AG04450 (cell line): ENCODE results near the gene NFYA. TPM values are rescaled to one million over a fixed set of nuclear protein-coding genes. Genes with fewer than 3 reads are reported as not detected.

Experiments used
- CTCF ChIA-PET: fragments of 300-600, 350-600 bp; formaldehyde crosslinking; extraction: SDS; loops from one replicate; lab custom pipeline; 2022; ENCODE audit warnings: antibody characterized with exemption, inconsistent platforms; lab: Charles Lee
- POLR2A ChIA-PET: fragments of 350-600 bp; formaldehyde crosslinking; extraction: SDS; loops from one replicate; lab custom pipeline; 2021; ENCODE audit warnings: antibody characterized with exemption, inconsistent platforms; lab: Yijun Ruan, JAX
- DNase-seq: peaks from one replicate; pipeline ENCODE4 v3.0.0-alpha.2; 2011; ENCODE audit warnings: low read depth, low spot score
- H3K27ac ChIP-seq: one replicate; pipeline ENCODE4 v1.5.1; 2012; ENCODE audit warnings: low read depth, low read length, control low read depth
- H3K27me3 ChIP-seq: one replicate; pipeline ENCODE4 v1.6.0; 2012; ENCODE audit warnings: low read length; ENCODE audit not compliant: control insufficient read depth, insufficient read depth
- H3K4me3 ChIP-seq: 2 replicates; pipeline ENCODE4 v1.5.1; 2011; ENCODE audit warnings: mild to moderate bottlenecking, low read depth, low read length, control low read depth
- H3K9me3 ChIP-seq: 2 replicates; pipeline ENCODE4 v1.5.1; 2012; ENCODE audit warnings: low read length; ENCODE audit not compliant: control insufficient read depth, insufficient read depth
- polyA plus RNA-seq: library from polyadenylated mRNA; depleted of rRNA; stranded (reverse); fragments of >200 nt; gene quantifications from 2 replicates; pipeline ENCODE4 v1.2.3, GENCODE V29; 2011
- TF ChIP-seq, protein P1 (sequence below): IDR thresholded peaks from 2 replicates; pipeline ENCODE4 v1.5.1; 2011; ENCODE audit warnings: low read depth, low read length, control low read depth, inconsistent platforms

The NFYA gene
- polyA plus RNA-seq, 1 experiment, result 10.1 TPM

DNA sequence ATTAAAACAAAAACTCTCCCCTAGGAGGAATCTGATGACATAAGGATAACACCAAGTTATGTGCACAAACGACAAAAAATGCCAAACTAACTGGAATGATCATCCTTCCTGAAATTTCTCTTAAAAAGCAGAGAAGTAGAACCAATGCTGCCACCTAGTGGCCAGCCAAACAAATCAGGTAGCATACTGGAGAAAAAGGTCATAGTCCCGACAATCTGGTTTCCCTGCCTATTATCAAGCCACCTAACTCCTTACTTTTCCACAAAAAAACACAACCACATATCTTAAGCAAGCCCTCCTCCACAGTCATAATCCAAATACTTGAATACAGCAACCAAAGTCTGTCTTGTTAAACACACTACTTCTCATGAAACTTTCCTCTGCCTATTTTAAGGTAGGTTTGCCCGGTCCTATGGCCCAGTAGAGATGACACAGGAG is 5.9 kb upstream of the NFYA start:
- TF ChIP-seq, protein P1, sequence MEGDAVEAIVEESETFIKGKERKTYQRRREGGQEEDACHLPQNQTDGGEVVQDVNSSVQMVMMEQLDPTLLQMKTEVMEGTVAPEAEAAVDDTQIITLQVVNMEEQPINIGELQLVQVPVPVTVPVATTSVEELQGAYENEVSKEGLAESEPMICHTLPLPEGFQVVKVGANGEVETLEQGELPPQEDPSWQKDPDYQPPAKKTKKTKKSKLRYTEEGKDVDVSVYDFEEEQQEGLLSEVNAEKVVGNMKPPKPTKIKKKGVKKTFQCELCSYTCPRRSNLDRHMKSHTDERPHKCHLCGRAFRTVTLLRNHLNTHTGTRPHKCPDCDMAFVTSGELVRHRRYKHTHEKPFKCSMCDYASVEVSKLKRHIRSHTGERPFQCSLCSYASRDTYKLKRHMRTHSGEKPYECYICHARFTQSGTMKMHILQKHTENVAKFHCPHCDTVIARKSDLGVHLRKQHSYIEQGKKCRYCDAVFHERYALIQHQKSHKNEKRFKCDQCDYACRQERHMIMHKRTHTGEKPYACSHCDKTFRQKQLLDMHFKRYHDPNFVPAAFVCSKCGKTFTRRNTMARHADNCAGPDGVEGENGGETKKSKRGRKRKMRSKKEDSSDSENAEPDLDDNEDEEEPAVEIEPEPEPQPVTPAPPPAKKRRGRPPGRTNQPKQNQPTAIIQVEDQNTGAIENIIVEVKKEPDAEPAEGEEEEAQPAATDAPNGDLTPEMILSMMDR, result peak; percentile 86
- H3K4me3 ChIP-seq, result no peak overlapping the region
- H3K27me3 ChIP-seq, result no peaks in the 10 kb centered on the region
- ChIA-PET CTCF (interaction anchor here (1.0 to 3.5 kb wide), 5 partner anchors 8 to 172 kb away, joined by 3 to 27 read pairs (median 5); no protein-coding TSS in a partner anchor), POLR2A (no interaction called here)
- no peak overlapping the region for H3K27ac ChIP-seq
- DNase-seq, result peak; percentile 73
- H3K9me3 ChIP-seq, result no peaks in the 10 kb centered on the region

- ChIA-PET CTCF (interaction anchor here (0.6 to 3.0 kb wide), 8 partner anchors 16 to 296 kb away, joined by 3 to 7 read pairs (median 4); no protein-coding TSS in a partner anchor), POLR2A (no interaction called here)
- TF ChIP-seq, protein P1, result no peak
- H3K4me3 ChIP-seq, result peak overlapping the region; percentile 82
- H3K27ac ChIP-seq, result peak overlapping the region; percentile 98
- DNase-seq, result no peak
- H3K27me3 ChIP-seq, result no peaks in the 10 kb centered on the region
- no peaks in the 10 kb centered on the region for H3K9me3 ChIP-seq
These were observed 1.3 kb upstream of the NFYA start for GRCh38 chr6:41071501-41071922.

- no peaks in the 10 kb centered on the region for H3K27me3 ChIP-seq
- H3K9me3 ChIP-seq, result no peaks in the 10 kb centered on the region
- POLR2A ChIA-PET, result interaction anchor here (1.0 to 1.3 kb wide), 2 partner anchors 19 to 109 kb away, joined by 4 to 5 read pairs; no protein-coding TSS in a partner anchor
- peak; percentile 99 for DNase-seq
- H3K27ac ChIP-seq, result peak within 1 kb of the TSS; percentile 99
- TF ChIP-seq, protein P1, result no peak
- CTCF ChIA-PET, result interaction anchor here (0.6 to 3.0 kb wide), 9 partner anchors 9 to 296 kb away, joined by 3 to 7 read pairs (median 4); no protein-coding TSS in a partner anchor
- peak within 1 kb of the TSS; percentile 85 for H3K4me3 ChIP-seq
These were observed 595 bp upstream of the NFYA start, which contains the start of gene OARD1 for GRCh38 chr6:41071923-41072835. OARD1 (minus strand) TSS chr6:41072356; CDS start chr6:41071634, 722 bp downstream.

- Histone ChIP-seq H3K27me3 (no peaks in the 10 kb centered on the region), H3K27ac (peak overlapping the region; percentile 99), H3K9me3 (no peaks in the 10 kb centered on the region), H3K4me3 (peak overlapping the region; percentile 85)
- CTCF ChIA-PET, result interaction anchor here (0.6 to 3.0 kb wide), 4 partner anchors 10 to 247 kb away, joined by 4 to 7 read pairs (median 5); no protein-coding TSS in a partner anchor
- no peak for DNase-seq
- POLR2A ChIA-PET, result interaction anchor here (1.0 to 1.3 kb wide), 2 partner anchors 18 to 108 kb away, joined by 4 to 5 read pairs; no protein-coding TSS in a partner anchor
- TF ChIP-seq, protein P1, result peak; percentile 30
These were observed 611 bp downstream of the NFYA start for GRCh38 chr6:41073203-41073967.
